ENCODE results near the gene SDHB.
A peak's percentile ranks its signal among the peaks of the same experiment; 100 is the strongest.

The SDHB gene

GRCh38 chr1:17028662-17029188, 25.1 kb downstream of the SDHB start:
- Mint-ChIP-seq H3K36me3 (ENCODE audit: low read depth) (peaks cover 32% of the 10 kb centered on the region), H3K27ac (no peak overlapping the region), H3K9me3 (no peaks in the 10 kb centered on the region), H3K4me1 (no peaks in the 10 kb centered on the region), H3K4me3 (no peak overlapping the region), H3K27me3 (ENCODE audit: low read depth, poor library complexity) (no peaks in the 10 kb centered on the region)
- DNase-seq = no peak
- TF ChIP-seq CTCF (IDR thresholded peaks at IDR 0.05) = no peak

GRCh38 chr1:17027900-17028299, 25.9 kb downstream of the SDHB start:
- no peak for TF ChIP-seq CTCF (IDR thresholded peaks at IDR 0.05)
- Mint-ChIP-seq H3K36me3 (ENCODE audit: low read depth) (peaks cover 40% of the 10 kb centered on the region), H3K27me3 (ENCODE audit: low read depth, poor library complexity) (no peaks in the 10 kb centered on the region), H3K4me1 (no peaks in the 10 kb centered on the region), H3K9me3 (no peaks in the 10 kb centered on the region), H3K27ac (peak overlapping the region; percentile 31), H3K4me3 (no peak overlapping the region)
- DNase-seq = no peak

GRCh38 chr1:17027403-17027802, 26.4 kb downstream of the SDHB start:
- DNase-seq = no peak
- Mint-ChIP-seq H3K9me3 (no peaks in the 10 kb centered on the region), H3K4me1 (no peaks in the 10 kb centered on the region), H3K36me3 (ENCODE audit: low read depth) (peaks cover 45% of the 10 kb centered on the region), H3K4me3 (no peak overlapping the region), H3K27ac (peak overlapping the region; percentile 31), H3K27me3 (ENCODE audit: low read depth, poor library complexity) (no peaks in the 10 kb centered on the region)
- TF ChIP-seq CTCF (IDR thresholded peaks at IDR 0.05) = no peak

GRCh38 chr1:17024721-17025120, 29.1 kb downstream of the SDHB start:
- Mint-ChIP-seq H3K9me3 (no peaks in the 10 kb centered on the region), H3K27ac (peak overlapping the region; percentile 63), H3K36me3 (ENCODE audit: low read depth) (peaks cover 66% of the 10 kb centered on the region), H3K4me3 (no peak overlapping the region), H3K4me1 (no peaks in the 10 kb centered on the region), H3K27me3 (ENCODE audit: low read depth, poor library complexity) (no peaks in the 10 kb centered on the region)
- no peak for TF ChIP-seq CTCF (IDR thresholded peaks at IDR 0.05)
- DNase-seq = no peak

GRCh38 chr1:17023573-17023972, 30.3 kb downstream of the SDHB start:
- H3K4me1 Mint-ChIP-seq = no peaks in the 10 kb centered on the region
- H3K27ac Mint-ChIP-seq = no peak overlapping the region
- H3K4me3 Mint-ChIP-seq = no peak overlapping the region
- no peaks in the 10 kb centered on the region for H3K27me3 Mint-ChIP-seq (ENCODE audit: low read depth, poor library complexity)
- no peaks in the 10 kb centered on the region for H3K9me3 Mint-ChIP-seq
- no peak for DNase-seq
- H3K36me3 Mint-ChIP-seq (ENCODE audit: low read depth) = peaks cover 69% of the 10 kb centered on the region
- TF ChIP-seq CTCF (IDR thresholded peaks at IDR 0.05) = no peak

GRCh38 chr1:17023102-17023501, 30.7 kb downstream of the SDHB start:
- no peaks in the 10 kb centered on the region for H3K9me3 Mint-ChIP-seq
- no peak overlapping the region for H3K27ac Mint-ChIP-seq
- H3K27me3 Mint-ChIP-seq (ENCODE audit: low read depth, poor library complexity) = no peaks in the 10 kb centered on the region
- no peaks in the 10 kb centered on the region for H3K4me1 Mint-ChIP-seq
- H3K36me3 Mint-ChIP-seq (ENCODE audit: low read depth) = peaks cover 69% of the 10 kb centered on the region
- TF ChIP-seq CTCF (IDR thresholded peaks at IDR 0.05) = no peak
- no peak for DNase-seq
- H3K4me3 Mint-ChIP-seq = no peak overlapping the region

Data from nephron progenitor cell (in vitro differentiated cells).